ENCODE measurements around the gene LRRC45.

GRCh38 chr17:82036634-82037091, 13.6 kb downstream of the LRRC45 start:
- TF ChIP-seq CTCF (IDR thresholded peaks at IDR 0.05; ENCODE audit: low read depth, low read length) (no peak), POLR2A (IDR thresholded peaks at IDR 0.05; ENCODE audit: extremely low read depth, insufficient read length) (no peak), MAX (IDR thresholded peaks at IDR 0.05; ENCODE audit: low read depth, low read length) (no peak), MYC (IDR thresholded peaks at IDR 0.05; ENCODE audit: low read depth, low read length) (no peak)
